Measurements from ENCODE around the gene LAPTM4A.
"Not testable (repeated sequence)": the region's sequence is repeated elsewhere in the genome, so short reads cannot be mapped to it uniquely, and the experiment has no call there.

LAPTM4A gene

GRCh38 chr2:20050104-20050645 lies 1.3 kb downstream of the LAPTM4A start:
- no peak for DNase-seq

- DNase-seq, result no peak
Observed at GRCh38 chr2:20049637-20050036, 1.8 kb downstream of the LAPTM4A start.

- no peak for DNase-seq
Observed at GRCh38 chr2:20048488-20049448, 2.7 kb downstream of the LAPTM4A start.

- DNase-seq, result not testable (repeated sequence)
Observed at GRCh38 chr2:20045712-20046292, 5.6 kb downstream of the LAPTM4A start.

GRCh38 chr2:20044778-20045177 lies 6.7 kb downstream of the LAPTM4A start:
- no peak for DNase-seq

- no peak for DNase-seq
Observed at GRCh38 chr2:20042531-20042930, 8.9 kb downstream of the LAPTM4A start.

GRCh38 chr2:20040489-20041172 lies 10.8 kb downstream of the LAPTM4A start:
- no peak for DNase-seq

- DNase-seq, result no peak
Observed at GRCh38 chr2:20037660-20038059, 13.8 kb downstream of the LAPTM4A start.

- DNase-seq, result no peak
Observed at GRCh38 chr2:20035955-20036666, 15.3 kb downstream of the LAPTM4A start.

GRCh38 chr2:20034821-20035220 lies 16.6 kb downstream of the LAPTM4A start:
- DNase-seq, result no peak

- DNase-seq, result no peak
Observed at GRCh38 chr2:20034218-20034617, 17.2 kb downstream of the LAPTM4A start.

GRCh38 chr2:20033322-20033721 lies 18.1 kb downstream of the LAPTM4A start:
- no peak for DNase-seq

- no peak for DNase-seq
Observed at GRCh38 chr2:20030224-20030623, 21.2 kb downstream of the LAPTM4A start.

GRCh38 chr2:20027705-20028434 lies 23.6 kb downstream of the LAPTM4A start:
- DNase-seq, result no peak

GRCh38 chr2:20027260-20027677 lies 24.2 kb downstream of the LAPTM4A start:
- no peak for DNase-seq

GRCh38 chr2:20025065-20025786 lies 26.2 kb downstream of the LAPTM4A start:
- no peak for DNase-seq

- DNase-seq, result no peak
Observed at GRCh38 chr2:20023688-20024087, 27.7 kb downstream of the LAPTM4A start.

GRCh38 chr2:20021405-20022009 lies 29.9 kb downstream of the LAPTM4A start:
- no peak for DNase-seq

GRCh38 chr2:20019747-20020146 lies 31.7 kb downstream of the LAPTM4A start:
- DNase-seq, result no peak

- DNase-seq, result no peak
Observed at GRCh38 chr2:20018601-20019152, 32.8 kb downstream of the LAPTM4A start.
